Gastrocnemius medialis (tissue), 4 donors: Measurements from ENCODE around the gene SF1. TPM values are rescaled to one million over a fixed set of nuclear protein-coding genes. Genes with fewer than 3 reads are reported as not detected.

Experiments
- ATAC-seq, 2 donors: fragments of 150-250 bp; one replicate each; pipeline ENCODE4 v1.9.1; 2016
- DNase-seq, 2 donors: peaks; one replicate each; pipeline ENCODE4 v3.0.0-alpha.2; 2019
- H3K27ac ChIP-seq, 4 donors: fragments of 200-600 bp; sonication (generic); 1 replicate in 1 of 4; 2 replicates in 3 of 4; pipeline ENCODE4 v1.5.1; 2016 to 2018; ENCODE audit warnings: mild to moderate bottlenecking in 2 of 4, moderate library complexity in 1 of 4
- H3K27me3 ChIP-seq, 3 donors: fragments of 200-600 bp; sonication (generic) in 2 of 3; 1 replicate in 1 of 3; 2 replicates in 2 of 3; pipeline versions ENCODE4 v1.5.1 to v1.6.0; 2016 to 2019; ENCODE audit warnings: mild to moderate bottlenecking in 1 of 3, moderate library complexity in 1 of 3
- H3K36me3 ChIP-seq, 2 donors: fragments of 200-600 bp; sonication (generic) in 1 of 2; one replicate each; pipeline ENCODE4 v1.5.1; 2017 to 2018
- H3K4me1 ChIP-seq, 2 donors: fragments of 200-600 bp; sonication (generic) in 1 of 2; one replicate each; pipeline ENCODE4 v1.5.1; 2016 to 2017; ENCODE audit warnings: mild to moderate bottlenecking in 2 of 2
- H3K4me3 ChIP-seq, 4 donors: fragments of 200-600 bp; sonication (generic) in 3 of 4; 1 replicate in 1 of 4; 2 replicates in 3 of 4; pipeline ENCODE4 v1.5.1; 2016 to 2019; ENCODE audit warnings: mild to moderate bottlenecking in 2 of 4
- H3K9me3 ChIP-seq, 3 donors: fragments of 200-600 bp; sonication (generic) in 2 of 3; 1 replicate in 1 of 3; 2 replicates in 2 of 3; pipeline ENCODE4 v1.5.1; 2016 to 2019
- POLR2A ChIP-seq, 2 donors: fragments of 450-650 bp; IDR thresholded peaks; one replicate each; pipeline ENCODE4 v1.6.1; 2017; ENCODE audit warnings: antibody characterized with exemption in 2 of 2, mild to moderate bottlenecking in 2 of 2, moderate library complexity in 2 of 2
- in situ Hi-C, 4 donors: fragments of 200-750 bp; cut with MboI; loops; one replicate each; pipeline versions ENCODE4 v1.15.0 to v1.8.0; 2017; ENCODE audit warnings: low sequenced_read_pairs in 4 of 4
- intact Hi-C: fragments of 100-400 bp; cut with DNase I; formaldehyde crosslinking; loops from one replicate; pipeline ENCODE4 v1.15.1; 2023; ENCODE audit warnings: low total_unique reads
- total RNA-seq, 4 donors: library from RNA; depleted of rRNA; stranded (reverse); fragments of >200 nt; gene quantifications; one replicate each; pipeline versions ENCODE4 v1.1.0 to v1.2.3, GENCODE V29; 2016
- TF ChIP-seq, protein P1 (sequence below), 5 experiments: fragments of 450-650 bp in 3 of 5; fragments of 200-600 bp in 2 of 5; sonication (generic) in 2 of 5; IDR thresholded peaks in 4 of 5; conservative IDR thresholded peaks in 1 of 5; 1 replicate in 4 of 5; 2 replicates in 1 of 5; pipeline ENCODE4 v1.5.1; 2016 to 2019; ENCODE audit warnings: antibody characterized with exemption in 5 of 5, mild to moderate bottlenecking in 3 of 5, moderate library complexity in 3 of 5

SF1 gene
- total RNA-seq, 4 donors from 2014 or later = 171 to 249 (median 193) TPM

DNA sequence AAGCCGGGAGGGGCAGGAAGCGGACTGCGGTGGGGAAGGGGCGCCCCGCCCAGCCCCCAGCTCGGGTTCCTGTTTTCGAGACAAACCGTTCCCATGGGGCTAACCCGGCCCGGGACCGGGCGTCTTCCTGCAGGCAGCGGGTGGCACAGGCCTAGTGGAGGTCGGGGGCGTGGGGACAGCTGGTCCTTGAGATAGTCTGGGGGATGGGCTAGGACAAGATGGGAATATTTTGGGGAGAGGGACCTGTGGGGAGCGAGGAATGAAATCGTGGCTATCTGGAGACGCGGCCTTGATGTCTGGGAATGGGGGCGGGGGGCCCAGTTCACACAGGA, 33.2 kb downstream of the SF1 start:
- peak; percentile 54 to 71 for DNase-seq
- peaks cover 19 to 32% of the 10 kb centered on the region in 2 donors for H3K4me1 ChIP-seq
- in situ Hi-C loops = no loop called here

DNA sequence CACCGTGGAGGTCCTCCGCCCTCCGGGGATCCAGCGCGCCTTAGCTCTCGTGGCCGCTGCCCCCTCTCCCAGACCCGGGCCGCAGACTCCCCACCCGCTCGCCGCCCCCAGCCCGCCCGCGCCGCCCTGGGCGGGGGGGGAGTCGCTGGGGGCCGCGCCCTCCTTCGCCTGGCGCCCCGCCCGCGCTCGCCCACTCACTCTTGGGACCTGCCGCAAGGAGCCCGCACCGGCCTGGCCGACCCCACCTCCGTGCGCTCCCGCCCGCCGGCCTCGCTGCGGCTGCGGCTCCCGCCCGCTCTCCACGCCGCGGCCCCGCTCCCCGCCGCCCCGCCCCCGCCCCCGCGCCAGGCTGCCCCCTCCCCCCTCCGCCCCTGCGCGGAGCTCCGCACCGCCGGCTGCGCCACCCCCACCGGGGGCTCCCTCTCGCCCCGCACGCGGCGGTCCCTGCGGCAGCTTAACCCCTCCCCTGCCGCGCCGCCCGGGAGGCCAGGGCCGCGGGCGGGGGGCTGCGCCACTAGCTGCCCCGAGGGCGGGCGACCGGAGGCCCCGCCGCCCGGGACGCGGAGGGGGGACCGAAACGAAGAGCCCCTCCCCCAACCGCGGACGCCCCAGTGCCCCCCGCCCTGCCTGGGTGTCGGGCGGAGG, 33.7 kb downstream of the SF1 start:
- DNase-seq (no peak), ATAC-seq (no peak)
- Histone ChIP-seq H3K9me3 (no peaks in the 10 kb centered on the region), H3K36me3 (no peaks in the 10 kb centered on the region), H3K4me3 (peak overlapping the region; percentile 68 to 88 (median 76)), H3K27me3 (no peaks in the 10 kb centered on the region), H3K27ac (peak overlapping the region; percentile 86 to 99 (median 93)), H3K4me1 (peaks cover 16 to 32% of the 10 kb centered on the region in 2 donors)
- in situ Hi-C loops = no loop called here
- intact Hi-C loops = loop anchor here (5.0 kb wide), 1 partner anchor 33 kb away; the partner anchor contains the start of gene SF1
- TF ChIP-seq, protein P1, sequence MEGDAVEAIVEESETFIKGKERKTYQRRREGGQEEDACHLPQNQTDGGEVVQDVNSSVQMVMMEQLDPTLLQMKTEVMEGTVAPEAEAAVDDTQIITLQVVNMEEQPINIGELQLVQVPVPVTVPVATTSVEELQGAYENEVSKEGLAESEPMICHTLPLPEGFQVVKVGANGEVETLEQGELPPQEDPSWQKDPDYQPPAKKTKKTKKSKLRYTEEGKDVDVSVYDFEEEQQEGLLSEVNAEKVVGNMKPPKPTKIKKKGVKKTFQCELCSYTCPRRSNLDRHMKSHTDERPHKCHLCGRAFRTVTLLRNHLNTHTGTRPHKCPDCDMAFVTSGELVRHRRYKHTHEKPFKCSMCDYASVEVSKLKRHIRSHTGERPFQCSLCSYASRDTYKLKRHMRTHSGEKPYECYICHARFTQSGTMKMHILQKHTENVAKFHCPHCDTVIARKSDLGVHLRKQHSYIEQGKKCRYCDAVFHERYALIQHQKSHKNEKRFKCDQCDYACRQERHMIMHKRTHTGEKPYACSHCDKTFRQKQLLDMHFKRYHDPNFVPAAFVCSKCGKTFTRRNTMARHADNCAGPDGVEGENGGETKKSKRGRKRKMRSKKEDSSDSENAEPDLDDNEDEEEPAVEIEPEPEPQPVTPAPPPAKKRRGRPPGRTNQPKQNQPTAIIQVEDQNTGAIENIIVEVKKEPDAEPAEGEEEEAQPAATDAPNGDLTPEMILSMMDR (IDR thresholded peaks at IDR 0.05 in 4 of 5, conservative IDR thresholded peaks at IDR 0.05 in 1 of 5) = no peak
- no peak for TF ChIP-seq POLR2A (IDR thresholded peaks at IDR 0.05)

More for the DNA sequence above, 33.2 kb downstream of the SF1 start:
- intact Hi-C loops = no loop called here
- TF ChIP-seq, protein P1 (IDR thresholded peaks at IDR 0.05 in 4 of 5, conservative IDR thresholded peaks at IDR 0.05 in 1 of 5) = no peak
- TF ChIP-seq POLR2A (IDR thresholded peaks at IDR 0.05) = no peak
- Histone ChIP-seq H3K27ac (peak overlapping the region; percentile 80 to 99 (median 88)), H3K27me3 (no peaks in the 10 kb centered on the region), H3K36me3 (peaks cover 0 to 4% of the 10 kb centered on the region in 2 donors), H3K4me3 (peak overlapping the region; percentile 42 to 72 (median 68)), H3K9me3 (no peaks in the 10 kb centered on the region)
- peak; percentile 3 to 14 for ATAC-seq

DNA sequence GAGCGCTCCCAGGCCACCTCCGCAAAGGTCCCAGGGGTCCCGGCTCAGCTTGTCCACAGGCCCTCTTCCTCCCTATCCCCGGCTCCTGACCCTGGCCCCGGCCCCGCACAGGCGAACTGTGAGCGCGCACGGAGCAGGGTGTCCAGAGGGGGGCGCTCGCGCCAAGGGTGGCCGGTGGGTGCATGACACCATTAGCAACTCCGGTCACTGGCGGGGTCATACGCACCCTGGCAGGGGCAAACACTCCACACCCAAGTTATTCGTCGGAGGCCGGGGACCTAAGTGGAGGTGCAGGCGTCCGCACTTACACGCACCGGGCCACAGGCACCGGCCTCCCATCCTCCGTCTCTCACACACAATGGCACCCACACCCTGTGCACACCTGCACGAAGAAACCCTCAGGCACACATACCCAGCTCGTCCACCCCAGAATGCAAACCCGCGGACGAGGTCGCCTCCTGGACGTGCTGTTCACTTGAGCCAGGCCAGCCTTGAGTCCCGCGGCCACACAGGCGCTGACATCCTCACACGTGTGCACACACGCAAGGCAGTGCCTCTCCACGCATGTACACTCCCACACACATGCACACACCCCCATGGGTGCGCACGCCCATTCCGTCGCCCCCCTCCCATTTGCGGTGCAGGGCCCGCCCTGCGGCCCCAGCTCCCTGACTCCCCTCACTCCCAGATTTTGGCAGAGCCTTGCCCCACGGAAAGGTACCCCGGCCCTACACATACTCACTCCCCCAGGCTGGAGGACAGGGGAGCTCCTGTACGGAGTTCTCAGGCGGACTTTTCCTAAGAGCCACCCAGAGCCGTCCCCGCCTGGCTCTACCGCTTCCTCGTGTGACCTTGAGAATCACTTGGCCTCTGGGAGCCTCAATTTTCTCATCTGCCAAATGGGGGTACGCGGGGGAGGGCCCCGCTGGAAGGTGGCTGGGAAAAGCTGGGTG, 34.5 kb downstream of the SF1 start, which contains the start of gene RASGRP2:
Gene RASGRP2, minus strand, starts transcription at position 552 of the 953 bp plus-strand sequence. CDS start 1,276 bp downstream, outside the sequence.
- intact Hi-C loops = loop anchor here (1.0 to 5.0 kb wide), 2 partner anchors 19 to 33 kb away; partner anchors contain the start of gene SF1
- in situ Hi-C loops = no loop called here
- ATAC-seq = peak; percentile 57 to 65
- H3K27ac ChIP-seq = peak within 1 kb of the TSS; percentile 86 to 99 (median 93)
- peaks cover 16 to 32% of the 10 kb centered on the region in 2 donors for H3K4me1 ChIP-seq
- peak; percentile 29 for TF ChIP-seq POLR2A (IDR thresholded peaks at IDR 0.05)
- TF ChIP-seq, protein P1 (IDR thresholded peaks at IDR 0.05 in 4 of 5, conservative IDR thresholded peaks at IDR 0.05 in 1 of 5) = peak; percentile 83 to 94 (median 89)
- no peaks in the 10 kb centered on the region for H3K27me3 ChIP-seq
- H3K4me3 ChIP-seq = peak within 1 kb of the TSS; percentile 68 to 88 (median 76)
- peak; percentile 73 to 91 for DNase-seq
- H3K9me3 ChIP-seq = no peaks in the 10 kb centered on the region
- H3K36me3 ChIP-seq = no peaks in the 10 kb centered on the region

DNA sequence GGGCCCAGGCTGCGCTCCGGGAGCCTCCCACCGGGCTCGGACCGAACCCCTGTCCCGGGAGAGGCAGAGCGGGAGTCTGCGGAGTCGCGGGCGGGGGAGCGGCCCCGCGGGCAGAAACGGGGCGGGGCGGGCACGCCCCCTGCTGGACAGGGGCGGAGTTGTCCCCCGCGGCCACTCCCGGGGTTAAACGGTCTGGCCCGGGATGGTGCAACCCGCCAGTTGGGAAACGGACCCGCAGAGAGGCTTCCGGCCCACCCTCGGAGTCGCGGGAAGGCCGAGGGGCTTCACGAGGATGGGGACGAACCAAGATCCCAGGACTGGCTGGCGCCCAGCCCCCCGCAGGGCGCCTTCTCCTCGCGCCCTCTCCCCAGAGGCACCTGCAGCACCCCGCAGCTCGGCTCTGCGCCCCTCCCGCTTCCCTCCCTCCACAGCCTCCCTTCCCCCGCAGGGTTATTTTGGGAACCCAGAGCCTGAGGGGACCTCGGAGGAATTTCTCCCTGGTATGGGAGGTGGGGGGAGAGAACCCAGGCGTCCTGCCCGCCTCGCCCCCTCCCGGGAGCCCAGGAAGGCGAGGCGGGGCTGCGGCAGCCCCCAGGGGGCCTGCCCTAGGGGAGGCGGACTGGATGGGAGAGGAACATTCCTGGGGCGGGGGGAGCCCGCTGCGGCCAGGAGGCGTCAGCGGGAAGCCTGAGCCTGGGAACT, 35.3 kb downstream of the SF1 start:
- ATAC-seq = peak; percentile 55 to 61
- in situ Hi-C loops (no loop called here), intact Hi-C loops (loop anchor here (1.0 to 5.0 kb wide), 4 partner anchors 20 to 55 kb away; partner anchors contain the start of genes NRXN2 and SF1)
- H3K9me3 ChIP-seq = no peaks in the 10 kb centered on the region
- H3K4me1 ChIP-seq = peaks cover 16 to 32% of the 10 kb centered on the region in 2 donors
- H3K27ac ChIP-seq = peak overlapping the region; percentile 86 to 99 (median 93)
- DNase-seq = peak; percentile 48 to 84
- no peaks in the 10 kb centered on the region for H3K36me3 ChIP-seq
- peak overlapping the region; percentile 59 to 88 (median 76) for H3K4me3 ChIP-seq
- peak; percentile 37 to 68 for TF ChIP-seq POLR2A (IDR thresholded peaks at IDR 0.05)
- TF ChIP-seq, protein P1 (IDR thresholded peaks at IDR 0.05 in 4 of 5, conservative IDR thresholded peaks at IDR 0.05 in 1 of 5) = peak; percentile 76 to 96 (median 95)
- no peaks in the 10 kb centered on the region for H3K27me3 ChIP-seq
